D721Med (cell line): ENCODE measurements around the gene MFSD6L.

Source experiments
- DNase-seq: peaks from one replicate; pipeline ENCODE4 v3.0.0; 2011; ENCODE audit warnings: low spot score; ENCODE audit not compliant: insufficient read length
- FAIRE-seq: peaks from 2 replicates; lab custom pipeline; 2011; peaks lifted over from hg19 to GRCh38; lab: Jason Lieb, UNC
- TF ChIP-seq, protein P1 (sequence below): IDR thresholded peaks from 2 replicates; pipeline ENCODE4 v1.5.1; 2012; ENCODE audit warnings: mild to moderate bottlenecking, control low read depth; ENCODE audit not compliant: insufficient read depth; ENCODE audit errors: missing control alignments

Gene MFSD6L

GRCh38 chr17:8791248-8791909, 7.8 kb downstream of the MFSD6L start:
- TF ChIP-seq, protein P1, sequence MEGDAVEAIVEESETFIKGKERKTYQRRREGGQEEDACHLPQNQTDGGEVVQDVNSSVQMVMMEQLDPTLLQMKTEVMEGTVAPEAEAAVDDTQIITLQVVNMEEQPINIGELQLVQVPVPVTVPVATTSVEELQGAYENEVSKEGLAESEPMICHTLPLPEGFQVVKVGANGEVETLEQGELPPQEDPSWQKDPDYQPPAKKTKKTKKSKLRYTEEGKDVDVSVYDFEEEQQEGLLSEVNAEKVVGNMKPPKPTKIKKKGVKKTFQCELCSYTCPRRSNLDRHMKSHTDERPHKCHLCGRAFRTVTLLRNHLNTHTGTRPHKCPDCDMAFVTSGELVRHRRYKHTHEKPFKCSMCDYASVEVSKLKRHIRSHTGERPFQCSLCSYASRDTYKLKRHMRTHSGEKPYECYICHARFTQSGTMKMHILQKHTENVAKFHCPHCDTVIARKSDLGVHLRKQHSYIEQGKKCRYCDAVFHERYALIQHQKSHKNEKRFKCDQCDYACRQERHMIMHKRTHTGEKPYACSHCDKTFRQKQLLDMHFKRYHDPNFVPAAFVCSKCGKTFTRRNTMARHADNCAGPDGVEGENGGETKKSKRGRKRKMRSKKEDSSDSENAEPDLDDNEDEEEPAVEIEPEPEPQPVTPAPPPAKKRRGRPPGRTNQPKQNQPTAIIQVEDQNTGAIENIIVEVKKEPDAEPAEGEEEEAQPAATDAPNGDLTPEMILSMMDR, result no peak
- DNase-seq (no peak), FAIRE-seq (no peak)

- FAIRE-seq (no peak), DNase-seq (no peak)
- TF ChIP-seq, protein P1, result no peak
Observed at GRCh38 chr17:8789743-8790142, 9.4 kb downstream of the MFSD6L start.

- no peak for DNase-seq
- TF ChIP-seq, protein P1, result no peak
- FAIRE-seq, result no peak
Observed at GRCh38 chr17:8788998-8789397, 10.2 kb downstream of the MFSD6L start.

DNA sequence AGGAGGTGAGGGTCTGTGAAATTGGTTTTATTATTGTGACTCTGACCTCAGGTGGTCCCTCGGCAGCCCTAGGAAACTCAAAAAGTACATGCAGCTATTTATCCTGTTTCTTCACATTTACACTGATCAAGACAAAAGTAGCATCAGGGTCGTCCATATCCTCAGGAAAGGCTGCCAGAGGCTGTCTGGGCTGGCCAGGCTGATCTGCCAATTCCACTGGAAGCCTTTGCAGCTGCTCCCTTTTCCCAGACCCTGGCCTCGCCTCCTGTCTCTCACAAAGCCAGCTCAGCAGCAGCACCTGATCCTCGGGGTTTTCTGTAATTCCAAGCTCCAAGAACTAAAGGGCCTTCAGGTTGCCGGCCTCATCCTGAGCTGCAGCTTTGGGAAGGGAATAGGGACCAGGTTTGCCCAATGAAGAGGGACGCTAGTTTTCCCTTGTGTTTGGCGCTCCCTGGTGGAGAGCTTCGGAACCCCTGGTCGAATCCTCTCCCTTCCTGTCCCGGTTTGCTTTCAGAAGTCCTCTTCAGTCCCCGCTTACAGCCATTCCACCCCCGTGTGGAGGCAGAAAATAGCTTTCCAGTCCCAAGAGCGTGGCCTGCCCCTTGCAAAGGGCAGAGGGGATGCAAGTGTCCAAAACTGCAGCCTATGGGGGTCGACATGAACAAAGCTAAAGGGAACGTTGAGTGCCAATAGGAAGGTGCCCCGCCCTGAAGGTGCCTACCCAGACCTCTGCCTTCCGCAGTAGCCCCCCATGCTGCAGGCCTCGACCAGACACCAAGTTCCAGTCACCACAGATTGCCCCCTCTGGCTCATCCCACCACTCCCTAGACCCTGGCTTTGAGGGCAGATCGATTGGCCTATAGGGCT, 13.4 kb downstream of the MFSD6L start:
- DNase-seq (no peak), FAIRE-seq (no peak)

DNA sequence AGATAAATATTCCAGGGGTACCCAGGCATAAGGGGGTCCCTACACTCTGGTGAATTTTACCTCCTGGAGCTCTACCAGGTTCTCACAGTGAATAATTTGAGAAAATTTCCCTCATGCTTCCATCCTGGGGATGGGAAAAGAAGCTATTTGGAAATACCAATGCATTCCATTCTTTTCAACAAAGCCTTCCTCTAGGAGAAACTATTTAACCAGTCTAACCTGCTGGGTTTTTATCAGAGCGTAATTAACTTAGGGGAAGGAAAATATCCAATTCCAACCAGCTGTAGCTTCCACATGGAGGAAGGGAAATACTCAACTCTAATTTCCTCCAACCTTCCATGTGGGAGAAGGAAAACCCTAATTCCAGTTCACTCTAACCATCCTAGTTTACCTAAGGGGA, 17.0 kb downstream of the MFSD6L start:
- no peak for DNase-seq
- no peak for FAIRE-seq

More for the DNA sequence above, 13.4 kb downstream of the MFSD6L start:
- TF ChIP-seq, protein P1, result peak; percentile 54

GRCh38 chr17:8781776-8782175, 17.4 kb downstream of the MFSD6L start:
- DNase-seq (no peak), FAIRE-seq (no peak)

More for the DNA sequence above, 17.0 kb downstream of the MFSD6L start:
- TF ChIP-seq, protein P1, result no peak

More at GRCh38 chr17:8781776-8782175, 17.4 kb downstream of the MFSD6L start:
- TF ChIP-seq, protein P1, result no peak
